Activated CD8-positive, alpha-beta memory T cell treated with anti-CD3 and anti-CD28 coated beads, Interleukin-2, amount 50 U/mL, for 24 hours (primary cell): ENCODE measurements around the gene AOC3.
"Not testable (repeated sequence)": the region's sequence is repeated elsewhere in the genome, so short reads cannot be mapped to it uniquely, and the experiment has no call there.

Source experiments
- DNase-seq: peaks from one replicate; pipeline ENCODE4 v3.0.0-alpha.2; 2020; ENCODE audit errors: extremely low read depth

AOC3 gene

GRCh38 chr17:42844761-42845555, 6.0 kb upstream of the AOC3 start:
- no peak for DNase-seq

GRCh38 chr17:42845556-42845917, 5.5 kb upstream of the AOC3 start:
- DNase-seq = no peak

- peak; percentile 14 for DNase-seq
Observed at GRCh38 chr17:42845918-42846593, 4.9 kb upstream of the AOC3 start.

- DNase-seq = no peak
Observed at GRCh38 chr17:42846594-42847280, 4.3 kb upstream of the AOC3 start.

GRCh38 chr17:42848093-42848492, 2.9 kb upstream of the AOC3 start:
- no peak for DNase-seq

GRCh38 chr17:42849031-42849430, 2.0 kb upstream of the AOC3 start:
- DNase-seq = no peak

- DNase-seq = no peak
Observed at GRCh38 chr17:42849451-42850181, 1.4 kb upstream of the AOC3 start.

GRCh38 chr17:42851371-42852240, 607 bp downstream of the AOC3 start:
- not testable (repeated sequence) for DNase-seq

GRCh38 chr17:42852351-42852750, 1.4 kb downstream of the AOC3 start:
- DNase-seq = no peak

- no peak for DNase-seq
Observed at GRCh38 chr17:42853004-42853403, 2.0 kb downstream of the AOC3 start.

GRCh38 chr17:42853597-42853967, 2.6 kb downstream of the AOC3 start:
- no peak for DNase-seq

GRCh38 chr17:42853968-42854790, 3.2 kb downstream of the AOC3 start:
- no peak for DNase-seq

- DNase-seq = no peak
Observed at GRCh38 chr17:42855048-42855596, 4.1 kb downstream of the AOC3 start.

GRCh38 chr17:42856093-42856492, 5.1 kb downstream of the AOC3 start:
- not testable (repeated sequence) for DNase-seq

- DNase-seq = not testable (repeated sequence)
Observed at GRCh38 chr17:42856516-42856915, 5.5 kb downstream of the AOC3 start.

GRCh38 chr17:42857389-42857788, 6.4 kb downstream of the AOC3 start:
- no peak for DNase-seq

- DNase-seq = no peak
Observed at GRCh38 chr17:42865638-42866094, 14.7 kb downstream of the AOC3 start.

GRCh38 chr17:42866216-42866615, 15.2 kb downstream of the AOC3 start:
- no peak for DNase-seq

- DNase-seq = no peak
Observed at GRCh38 chr17:42866631-42867575, 15.9 kb downstream of the AOC3 start.
